ENCODE measurements around the gene MED29.
A peak's percentile ranks its signal among the peaks of the same experiment; 100 is the strongest.

Gene MED29

DNA sequence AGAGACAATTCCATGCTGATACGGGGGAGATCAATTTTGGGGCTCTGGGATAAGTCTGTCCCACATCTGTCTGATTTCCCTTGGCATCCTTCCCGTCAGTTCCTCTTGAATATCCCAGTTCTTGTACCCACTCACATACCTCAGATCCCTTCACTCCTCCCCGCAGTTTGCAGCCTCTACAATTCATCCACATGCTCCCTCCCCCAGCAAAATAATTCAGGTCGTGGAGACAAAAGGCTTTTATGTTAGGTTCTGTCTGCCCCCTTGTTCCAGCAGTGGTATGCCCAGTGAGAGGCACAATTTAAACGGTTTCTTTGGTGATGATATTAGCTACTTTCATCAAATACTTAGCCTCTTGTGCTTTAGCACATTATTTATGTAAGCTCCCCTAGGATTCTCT is 35.0 kb downstream of the MED29 start:
- Histone ChIP-seq H3K27me3 (replicated peaks; ENCODE audit: control insufficient read depth, insufficient read depth, low read length) (no peaks in the 10 kb centered on the region), H3K4me1 (ENCODE audit: control insufficient read depth, insufficient read depth, low read length) (peaks cover 14% of the 10 kb centered on the region), H3K36me3 (ENCODE audit: control insufficient read depth, insufficient read depth, low read length, severe bottlenecking) (peaks cover 23% of the 10 kb centered on the region)

DNA sequence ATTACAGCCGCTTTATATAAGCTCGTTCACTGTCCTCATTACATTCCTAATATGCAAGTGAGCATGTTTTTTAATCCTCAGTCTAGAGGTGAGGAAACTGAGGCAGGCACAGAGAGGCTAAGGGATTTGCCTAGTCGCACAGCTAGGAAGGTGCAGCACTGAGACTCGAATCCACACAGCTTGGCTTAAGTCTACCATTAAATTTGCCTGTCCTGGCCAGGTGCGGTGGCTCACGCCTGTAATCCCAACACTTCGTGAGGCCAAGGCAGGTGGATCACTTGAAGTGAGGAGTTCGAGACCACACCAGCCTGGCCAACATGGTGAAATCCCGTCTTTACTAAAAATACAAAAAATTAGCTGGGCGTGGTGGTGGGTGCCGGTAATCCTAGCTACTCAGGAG is 36.5 kb downstream of the MED29 start:
- Histone ChIP-seq H3K9me3 (ENCODE audit: control insufficient read depth, low read length) (no peaks in the 10 kb centered on the region), H3K27me3 (replicated peaks; ENCODE audit: control insufficient read depth, insufficient read depth, low read length) (no peaks in the 10 kb centered on the region), H3K4me3 (ENCODE audit: low read length) (no peak overlapping the region), H3K36me3 (ENCODE audit: control insufficient read depth, insufficient read depth, low read length, severe bottlenecking) (peaks cover 27% of the 10 kb centered on the region), H3K9ac (ENCODE audit: low read length) (no peak overlapping the region), H3K4me1 (ENCODE audit: control insufficient read depth, insufficient read depth, low read length) (peaks cover 14% of the 10 kb centered on the region)
- no peak for DNase-seq (ENCODE audit: low read depth)

More for the DNA sequence above, 35.0 kb downstream of the MED29 start:
- DNase-seq (ENCODE audit: low read depth): no peak
- Histone ChIP-seq H3K9ac (ENCODE audit: low read length) (no peak overlapping the region), H3K4me3 (ENCODE audit: low read length) (no peak overlapping the region), H3K9me3 (ENCODE audit: control insufficient read depth, low read length) (no peaks in the 10 kb centered on the region)

DNA sequence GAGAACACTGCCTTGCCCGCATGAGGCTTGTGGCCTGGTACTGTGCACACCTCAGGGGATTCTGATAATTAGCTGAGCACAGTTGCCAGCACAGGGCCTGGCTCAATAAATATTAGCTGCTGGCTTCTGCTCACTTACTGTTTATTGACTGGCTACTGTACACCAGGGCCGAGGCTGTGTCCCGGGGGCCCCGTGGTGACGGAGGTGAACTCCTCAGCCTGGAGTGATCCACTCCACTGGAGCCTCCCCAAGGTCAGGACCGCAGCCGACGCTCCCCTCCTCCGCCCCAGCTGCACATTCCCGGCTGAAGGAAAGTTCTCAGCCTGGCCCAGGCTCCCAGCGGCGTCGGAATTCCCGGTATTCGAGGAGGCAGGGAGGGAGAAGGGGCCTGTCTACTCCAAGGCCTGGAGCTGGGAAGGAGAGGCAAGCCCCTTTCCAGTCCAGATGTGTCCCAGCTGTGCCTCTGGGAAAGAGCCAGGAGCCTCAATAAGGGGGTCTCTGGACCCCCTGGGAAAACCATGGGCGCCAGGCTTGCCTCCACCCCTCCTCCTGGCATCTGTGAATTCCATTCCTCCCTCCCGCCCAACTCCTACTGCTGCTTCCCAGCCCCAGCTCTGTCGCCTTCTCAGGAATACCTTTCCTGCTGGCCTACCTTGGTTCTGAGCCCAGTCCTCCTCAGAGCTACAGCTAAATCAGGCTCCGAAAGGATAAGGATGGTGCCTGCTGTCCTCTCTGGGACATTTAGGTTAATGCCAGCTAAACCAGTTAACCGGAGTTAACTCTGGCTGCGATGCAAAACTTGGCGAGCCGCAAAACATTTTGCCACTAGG is 37.3 kb downstream of the MED29 start:
- no peaks in the 10 kb centered on the region for H3K27me3 ChIP-seq (replicated peaks; ENCODE audit: control insufficient read depth, insufficient read depth, low read length)
- no peaks in the 10 kb centered on the region for H3K9me3 ChIP-seq (ENCODE audit: control insufficient read depth, low read length)
- peak overlapping the region; percentile 66 for H3K9ac ChIP-seq (ENCODE audit: low read length)
- peak; percentile 90 for DNase-seq (ENCODE audit: low read depth)
- peaks cover 14% of the 10 kb centered on the region for H3K4me1 ChIP-seq (ENCODE audit: control insufficient read depth, insufficient read depth, low read length)
- peak overlapping the region; percentile 42 for H3K4me3 ChIP-seq (ENCODE audit: low read length)
- peaks cover 31% of the 10 kb centered on the region for H3K36me3 ChIP-seq (ENCODE audit: control insufficient read depth, insufficient read depth, low read length, severe bottlenecking)

DNA sequence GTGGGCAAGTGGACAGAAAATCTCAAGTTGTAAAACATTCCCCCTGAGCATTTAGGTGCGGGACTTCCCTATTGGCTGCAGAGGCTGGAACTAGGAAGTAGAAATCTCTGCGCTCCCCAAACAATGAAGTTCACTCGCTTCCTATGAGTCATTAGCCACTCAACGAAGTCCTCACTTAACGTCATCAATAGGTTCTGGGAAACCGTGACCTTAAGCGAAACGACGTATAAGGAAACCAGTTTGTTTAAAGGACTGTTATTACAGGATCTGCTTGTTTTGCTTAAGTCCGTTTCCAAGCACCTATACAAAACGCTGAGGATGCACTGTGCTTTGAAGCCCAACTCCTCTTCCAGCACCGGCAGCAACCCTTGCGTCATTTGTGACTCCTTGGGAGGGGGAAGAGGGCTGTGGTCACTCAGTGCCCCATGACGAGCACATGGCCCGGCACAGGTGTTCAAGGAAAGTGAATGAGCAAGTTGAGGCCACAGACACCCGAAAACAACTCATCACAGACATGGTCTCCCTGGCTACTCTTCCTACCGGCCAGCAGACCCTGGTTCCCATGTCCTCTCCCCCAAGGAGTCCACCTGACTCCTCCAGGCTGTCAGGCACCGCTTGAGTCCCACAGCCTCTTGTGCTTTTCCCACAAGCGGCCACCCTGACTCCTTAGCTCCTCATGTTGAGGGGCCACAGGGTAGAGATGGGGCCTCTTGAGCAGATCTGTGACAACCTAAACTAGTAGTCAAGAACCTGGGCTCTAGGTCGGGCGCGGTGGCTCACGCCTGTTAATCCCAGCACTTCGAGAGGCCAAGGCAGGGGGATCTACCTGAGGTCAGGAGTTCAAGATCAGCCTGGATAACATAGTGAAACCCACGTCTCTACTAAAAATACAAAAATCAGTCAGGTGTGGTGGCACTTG is 39.8 kb downstream of the MED29 start:
- no peak overlapping the region for H3K4me3 ChIP-seq (ENCODE audit: low read length)
- peaks cover 31% of the 10 kb centered on the region for H3K36me3 ChIP-seq (ENCODE audit: control insufficient read depth, insufficient read depth, low read length, severe bottlenecking)
- peaks cover 26% of the 10 kb centered on the region for H3K4me1 ChIP-seq (ENCODE audit: control insufficient read depth, insufficient read depth, low read length)
- H3K9me3 ChIP-seq (ENCODE audit: control insufficient read depth, low read length): no peaks in the 10 kb centered on the region
- no peak overlapping the region for H3K9ac ChIP-seq (ENCODE audit: low read length)
- H3K27me3 ChIP-seq (replicated peaks; ENCODE audit: control insufficient read depth, insufficient read depth, low read length): no peaks in the 10 kb centered on the region
- DNase-seq (ENCODE audit: low read depth): no peak

DNA sequence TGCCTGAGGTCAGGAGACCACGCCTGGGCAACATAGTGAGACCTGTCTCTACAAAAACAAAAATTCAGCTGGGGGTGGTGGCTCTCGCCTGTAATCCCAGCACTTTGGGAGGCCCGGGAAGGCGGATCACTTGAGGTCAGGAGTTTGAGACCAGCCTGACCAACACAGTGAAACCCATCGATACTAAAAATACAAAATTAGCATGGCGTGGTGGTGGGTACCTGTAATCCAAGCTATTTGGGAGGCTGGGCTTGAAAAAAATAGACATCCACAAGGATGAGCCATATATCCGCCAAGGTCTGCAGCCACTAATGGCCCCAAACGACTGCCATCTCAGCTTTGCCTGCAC is 41.5 kb downstream of the MED29 start:
- no peak for DNase-seq (ENCODE audit: low read depth)
- Histone ChIP-seq H3K4me3 (ENCODE audit: low read length) (no peak overlapping the region), H3K9me3 (ENCODE audit: control insufficient read depth, low read length) (no peaks in the 10 kb centered on the region), H3K4me1 (ENCODE audit: control insufficient read depth, insufficient read depth, low read length) (peaks cover 33% of the 10 kb centered on the region), H3K27me3 (replicated peaks; ENCODE audit: control insufficient read depth, insufficient read depth, low read length) (no peaks in the 10 kb centered on the region), H3K36me3 (ENCODE audit: control insufficient read depth, insufficient read depth, low read length, severe bottlenecking) (peaks cover 31% of the 10 kb centered on the region), H3K9ac (ENCODE audit: low read length) (no peak overlapping the region)

DNA sequence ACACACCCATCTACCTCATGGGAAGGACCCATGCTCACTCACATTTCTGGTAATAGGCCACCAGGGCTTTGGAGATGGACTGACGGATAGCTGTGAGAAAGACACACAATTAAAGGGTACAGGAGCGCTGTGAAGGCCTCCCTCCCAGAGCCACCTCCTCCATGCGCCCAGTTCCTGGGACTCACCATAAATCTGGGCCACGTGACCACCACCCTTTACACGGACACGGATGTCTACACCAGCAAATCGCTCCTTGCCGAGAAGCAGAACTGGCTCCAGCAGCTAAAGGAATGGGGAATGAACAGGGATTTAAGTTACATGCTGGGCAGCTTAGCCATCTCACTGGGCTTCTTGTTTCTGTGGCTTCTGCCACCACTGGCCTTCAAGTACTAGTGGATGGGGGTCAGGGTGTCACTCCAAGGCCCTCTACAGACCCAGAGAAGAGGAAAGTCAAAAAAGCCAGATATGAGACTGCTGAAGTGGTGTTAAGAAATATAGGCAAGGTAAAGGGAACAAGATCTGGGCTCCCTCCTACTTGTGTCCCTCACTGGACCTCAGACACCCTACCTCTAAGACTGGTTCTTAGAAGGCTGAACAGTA is 42.4 kb downstream of the MED29 start:
- Histone ChIP-seq H3K4me1 (ENCODE audit: control insufficient read depth, insufficient read depth, low read length) (peaks cover 25% of the 10 kb centered on the region), H3K9me3 (ENCODE audit: control insufficient read depth, low read length) (no peaks in the 10 kb centered on the region), H3K9ac (ENCODE audit: low read length) (peak overlapping the region; percentile 98), H3K4me3 (ENCODE audit: low read length) (no peak overlapping the region), H3K36me3 (ENCODE audit: control insufficient read depth, insufficient read depth, low read length, severe bottlenecking) (peaks cover 31% of the 10 kb centered on the region), H3K27me3 (replicated peaks; ENCODE audit: control insufficient read depth, insufficient read depth, low read length) (no peaks in the 10 kb centered on the region)
- DNase-seq (ENCODE audit: low read depth): no peak

DNA sequence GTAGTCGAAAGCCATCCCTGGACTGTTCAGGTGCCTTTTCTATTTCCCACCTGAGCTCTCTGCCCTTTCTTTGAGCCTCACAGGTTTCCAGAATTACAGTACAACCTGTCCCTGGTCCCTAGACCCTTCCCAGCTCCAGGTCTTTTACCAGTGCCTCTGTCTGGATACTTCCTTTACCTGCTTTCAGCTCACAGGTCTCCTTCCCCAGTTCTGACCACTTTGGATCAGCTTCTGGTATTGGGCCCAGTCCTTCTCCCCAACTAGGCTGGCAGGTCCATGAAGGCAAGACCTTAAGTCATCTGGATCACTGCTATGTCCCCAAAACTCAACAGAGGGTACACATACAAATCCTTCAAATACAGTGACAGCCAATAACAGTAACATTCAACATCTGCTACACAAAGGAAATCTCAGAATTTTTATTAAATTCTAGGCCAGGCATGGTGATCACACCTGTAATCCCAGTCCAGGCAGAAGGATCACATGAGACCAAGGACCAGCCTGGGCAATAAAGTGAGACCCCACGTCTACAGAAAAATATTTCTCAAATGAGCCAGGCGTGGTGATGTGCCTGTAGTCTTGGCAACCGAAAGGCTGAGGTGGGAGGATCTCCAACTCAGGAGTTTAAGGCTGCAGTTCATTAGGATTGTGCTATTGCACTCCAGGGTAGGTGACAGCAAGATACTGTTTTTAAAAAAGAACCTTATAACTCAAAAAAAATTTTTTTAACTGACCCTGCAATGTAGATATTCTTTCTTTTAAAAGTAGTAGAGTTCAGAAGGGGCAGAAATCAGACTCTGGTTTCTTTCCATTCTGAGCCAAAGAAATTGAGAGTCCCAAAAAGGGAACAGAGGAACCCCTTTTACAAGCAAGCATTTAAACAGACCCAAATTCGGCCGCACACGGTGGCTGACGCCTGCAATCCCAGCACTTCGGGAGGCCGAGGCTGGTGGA is 43.2 kb downstream of the MED29 start:
- DNase-seq (ENCODE audit: low read depth): no peak
- Histone ChIP-seq H3K36me3 (ENCODE audit: control insufficient read depth, insufficient read depth, low read length, severe bottlenecking) (peaks cover 31% of the 10 kb centered on the region), H3K4me3 (ENCODE audit: low read length) (peak overlapping the region; percentile 96), H3K9me3 (ENCODE audit: control insufficient read depth, low read length) (no peaks in the 10 kb centered on the region), H3K4me1 (ENCODE audit: control insufficient read depth, insufficient read depth, low read length) (peaks cover 19% of the 10 kb centered on the region), H3K27me3 (replicated peaks; ENCODE audit: control insufficient read depth, insufficient read depth, low read length) (no peaks in the 10 kb centered on the region), H3K9ac (ENCODE audit: low read length) (peak overlapping the region; percentile 98)

DNA sequence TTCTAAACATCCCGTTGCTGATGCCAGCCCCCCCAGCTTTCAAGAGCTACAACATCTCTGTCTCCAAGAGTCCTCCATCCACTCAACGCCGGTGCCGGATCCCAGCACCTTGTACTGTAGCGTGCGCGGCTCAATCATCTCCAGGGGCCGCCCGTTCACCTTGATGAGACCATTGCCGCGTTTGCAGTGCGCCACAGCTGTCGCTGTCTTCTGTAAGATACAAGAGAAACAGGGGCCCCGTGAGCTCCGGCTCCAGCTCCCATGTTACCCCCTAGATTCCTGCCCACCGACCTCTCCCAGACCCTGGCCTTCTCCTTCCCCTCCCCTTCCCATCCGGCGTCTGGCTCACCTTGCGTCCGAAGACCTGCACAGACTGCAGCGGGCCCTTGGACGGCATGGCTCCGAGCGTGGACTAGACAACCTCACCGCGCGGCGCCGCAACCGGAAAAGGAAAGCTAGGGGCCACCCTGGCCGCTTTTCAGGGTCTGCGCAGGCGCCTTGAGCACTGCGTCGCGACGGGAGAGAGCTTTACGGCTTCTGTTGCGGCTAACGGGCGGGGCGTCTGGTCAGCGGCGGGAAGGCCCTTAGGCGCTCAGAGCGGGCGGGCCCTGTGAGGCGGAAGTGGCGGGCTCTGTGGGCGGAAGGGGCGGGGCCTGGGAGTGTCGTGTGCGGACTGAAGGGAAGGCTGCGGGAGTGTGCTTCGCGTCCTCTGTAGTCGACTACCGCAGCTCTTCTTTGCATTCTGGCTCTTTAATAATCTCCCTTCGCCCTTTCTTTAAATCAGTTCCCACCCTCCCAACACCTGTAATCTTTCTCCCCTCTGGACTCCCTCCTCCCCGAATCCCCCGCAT is 44.5 kb downstream of the MED29 start, which contains the start of gene RPS16:
Gene RPS16 (minus strand): TSS at position 451 of the 851 bp plus-strand sequence. CDS start 54 bp downstream, at position 397.
- DNase-seq (ENCODE audit: low read depth): peak; percentile 100
- Histone ChIP-seq H3K27me3 (replicated peaks; ENCODE audit: control insufficient read depth, insufficient read depth, low read length) (no peaks in the 10 kb centered on the region), H3K36me3 (ENCODE audit: control insufficient read depth, insufficient read depth, low read length, severe bottlenecking) (peaks cover 31% of the 10 kb centered on the region), H3K4me1 (ENCODE audit: control insufficient read depth, insufficient read depth, low read length) (peaks cover 20% of the 10 kb centered on the region), H3K9me3 (ENCODE audit: control insufficient read depth, low read length) (no peaks in the 10 kb centered on the region), H3K4me3 (ENCODE audit: low read length) (peak within 1 kb of the TSS; percentile 96), H3K9ac (ENCODE audit: low read length) (peak within 1 kb of the TSS; percentile 98)

DNA sequence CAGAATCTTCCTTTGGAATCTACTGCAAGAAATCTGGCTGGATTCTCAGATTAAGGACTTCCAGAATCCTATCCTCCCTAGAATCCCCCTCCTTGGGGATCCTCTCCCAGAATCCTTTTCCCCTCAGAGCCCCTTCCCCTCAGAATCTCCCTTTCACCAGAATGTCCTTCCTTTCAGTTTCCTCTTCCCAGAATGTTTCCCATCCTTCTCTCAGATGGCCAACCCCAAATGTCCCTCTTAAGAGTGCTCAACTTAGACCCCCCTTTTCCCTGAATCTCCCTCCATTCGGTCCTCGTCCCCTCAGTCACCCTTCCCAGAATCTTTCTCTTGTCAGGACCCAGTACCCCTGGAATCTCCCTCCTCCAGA is 45.2 kb downstream of the MED29 start:
- Histone ChIP-seq H3K4me1 (ENCODE audit: control insufficient read depth, insufficient read depth, low read length) (peaks cover 24% of the 10 kb centered on the region), H3K27me3 (replicated peaks; ENCODE audit: control insufficient read depth, insufficient read depth, low read length) (no peaks in the 10 kb centered on the region), H3K9me3 (ENCODE audit: control insufficient read depth, low read length) (no peaks in the 10 kb centered on the region), H3K36me3 (ENCODE audit: control insufficient read depth, insufficient read depth, low read length, severe bottlenecking) (peaks cover 29% of the 10 kb centered on the region), H3K9ac (ENCODE audit: low read length) (peak overlapping the region; percentile 98), H3K4me3 (ENCODE audit: low read length) (peak overlapping the region; percentile 96)
- DNase-seq (ENCODE audit: low read depth): no peak

Measured in adipocyte (in vitro differentiated cells).